Kidney glomerular epithelial cell (primary cell): ENCODE measurements around the gene ACSF2.
"Not testable (repeated sequence)": the region's sequence is repeated elsewhere in the genome, so short reads cannot be mapped to it uniquely, and the experiment has no call there.

Experiments
- DNase-seq: peaks from one replicate; lab custom pipeline; 2025; lab: John Stamatoyannopoulos, UW

Gene ACSF2

GRCh38 chr17:50464736-50465135 lies 38.7 kb downstream of the ACSF2 start:
- no peak for DNase-seq

GRCh38 chr17:50465171-50465570 lies 39.2 kb downstream of the ACSF2 start:
- DNase-seq = no peak

- no peak for DNase-seq
These were observed 39.6 kb downstream of the ACSF2 start for GRCh38 chr17:50465635-50466034.

DNA sequence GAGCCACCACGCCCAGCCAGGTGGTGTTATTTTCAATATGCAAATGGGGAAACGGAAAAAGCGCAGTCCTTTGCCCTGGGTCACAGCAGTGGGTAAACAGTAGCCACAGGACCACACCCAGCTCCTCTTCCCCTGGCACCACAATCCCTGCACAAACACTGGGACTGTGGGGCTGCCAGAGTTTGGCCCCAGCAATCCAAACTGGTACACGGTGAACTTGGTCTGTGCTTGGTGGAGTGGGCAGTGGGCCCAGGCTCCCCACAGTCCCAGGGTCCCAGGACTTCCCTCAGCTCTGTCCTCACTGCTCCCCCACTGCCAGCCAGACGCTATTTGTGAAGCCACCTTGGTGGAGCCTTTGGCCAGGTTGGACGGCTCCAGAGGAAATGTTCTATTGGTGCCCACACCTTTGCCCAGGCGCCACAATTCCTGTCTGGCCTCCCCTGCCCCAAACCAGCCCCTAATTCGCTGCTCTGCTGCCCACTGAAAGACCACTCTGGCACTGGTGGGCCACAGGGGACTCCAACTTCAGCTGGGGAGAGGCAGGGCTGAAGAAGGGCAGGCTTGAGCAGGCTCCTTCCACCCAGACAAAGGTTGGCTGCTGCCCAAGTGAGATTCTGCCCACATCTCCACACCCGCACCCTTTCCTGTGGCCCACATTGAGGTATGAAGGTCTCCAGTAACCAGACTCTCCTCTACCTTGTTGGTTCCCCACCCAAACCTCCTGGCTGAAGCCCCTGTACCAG lies 40.5 kb downstream of the ACSF2 start:
- no peak for DNase-seq

- no peak for DNase-seq
These were observed 41.3 kb downstream of the ACSF2 start for GRCh38 chr17:50467114-50467854.

- DNase-seq = no peak
These were observed 41.9 kb downstream of the ACSF2 start for GRCh38 chr17:50467855-50468303.

- DNase-seq = no peak
These were observed 42.5 kb downstream of the ACSF2 start, which contains the start of gene CHAD for GRCh38 chr17:50468304-50469207. CHAD (minus strand) TSS chr17:50468880; CDS start chr17:50468813, 67 bp downstream.

- DNase-seq = no peak
These were observed 43.2 kb downstream of the ACSF2 start for GRCh38 chr17:50469208-50469605.

- no peak for DNase-seq
These were observed 43.8 kb downstream of the ACSF2 start for GRCh38 chr17:50469671-50470305.

GRCh38 chr17:50470426-50470825 lies 44.4 kb downstream of the ACSF2 start:
- DNase-seq = no peak

- no peak for DNase-seq
These were observed 45.2 kb downstream of the ACSF2 start for GRCh38 chr17:50471009-50471905.

DNA sequence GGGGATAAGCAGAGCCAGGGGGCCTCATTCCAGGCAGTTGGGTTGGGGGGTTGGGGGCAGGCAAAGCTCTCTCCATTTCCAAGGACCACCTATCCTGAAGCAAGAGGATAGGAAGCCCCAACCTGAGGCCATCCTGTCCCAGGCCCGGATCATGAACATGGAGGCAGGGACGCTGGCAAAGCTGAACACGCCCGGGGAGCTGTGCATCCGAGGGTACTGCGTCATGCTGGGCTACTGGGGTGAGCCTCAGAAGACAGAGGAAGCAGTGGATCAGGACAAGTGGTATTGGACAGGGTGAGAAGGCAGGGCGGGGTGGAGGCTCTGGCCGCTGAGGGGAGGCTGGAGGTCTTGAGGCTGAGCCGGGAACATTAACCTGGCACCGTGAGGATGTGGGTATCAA lies 46.3 kb downstream of the ACSF2 start:
- DNase-seq = no peak

- peak; percentile 51 for DNase-seq
These were observed 46.7 kb downstream of the ACSF2 start for GRCh38 chr17:50472761-50473161.

DNA sequence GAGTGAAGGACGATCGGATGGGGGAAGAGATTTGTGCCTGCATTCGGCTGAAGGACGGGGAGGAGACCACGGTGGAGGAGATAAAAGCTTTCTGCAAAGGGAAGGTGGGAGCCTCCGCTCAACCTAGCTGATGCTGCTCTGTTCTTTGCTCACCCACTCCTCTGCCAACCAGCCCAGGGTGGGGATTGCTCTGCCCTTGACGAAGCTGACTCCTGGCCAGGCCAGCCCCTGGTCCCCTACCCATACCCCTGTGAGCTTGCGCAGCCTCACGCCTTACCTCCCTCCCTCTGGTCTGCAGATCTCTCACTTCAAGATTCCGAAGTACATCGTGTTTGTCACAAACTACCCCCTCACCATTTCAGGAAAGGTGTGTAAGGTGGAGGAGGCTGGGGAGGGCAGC lies 47.9 kb downstream of the ACSF2 start:
- no peak for DNase-seq

- no peak for DNase-seq
These were observed 48.5 kb downstream of the ACSF2 start for GRCh38 chr17:50474523-50474922.

GRCh38 chr17:50475362-50475761 lies 49.3 kb downstream of the ACSF2 start:
- no peak for DNase-seq

DNA sequence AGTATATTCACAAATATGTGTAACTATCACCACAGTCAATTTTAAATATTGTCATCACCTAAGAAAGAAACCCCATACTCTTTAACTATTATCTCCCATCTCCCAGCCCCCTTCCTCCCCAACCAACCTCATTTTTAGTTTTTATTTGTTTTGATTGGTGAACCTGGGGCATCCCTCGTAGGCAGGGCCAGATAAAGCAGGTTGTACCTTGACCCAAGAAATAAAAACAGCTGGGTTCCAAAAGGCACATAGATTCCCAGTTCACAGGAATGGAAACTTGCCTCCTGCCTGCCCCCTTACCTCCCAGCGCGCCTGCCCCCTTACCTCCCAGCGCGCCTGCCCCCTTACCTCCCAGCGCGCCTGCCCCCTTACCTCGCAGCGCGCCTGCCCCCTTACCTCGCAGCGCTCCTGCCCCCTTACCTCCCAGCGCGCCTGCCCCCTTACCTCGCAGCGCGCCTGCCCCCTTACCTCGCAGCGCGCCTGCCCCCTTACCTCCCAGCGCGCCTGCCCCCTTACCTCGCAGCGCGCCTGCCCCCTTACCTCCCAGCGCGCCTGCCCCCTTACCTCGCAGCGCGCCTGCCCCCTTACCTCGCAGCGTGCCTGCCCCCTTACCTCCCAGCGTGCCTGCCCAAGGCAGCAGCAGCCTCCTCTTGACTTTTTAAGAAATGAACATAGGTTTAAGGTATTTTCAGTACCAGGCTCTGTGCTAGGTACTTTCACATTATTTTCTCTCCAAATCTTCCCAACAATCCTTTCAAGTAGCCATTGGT lies 49.9 kb downstream of the ACSF2 start:
- DNase-seq = not testable (repeated sequence)

DNA sequence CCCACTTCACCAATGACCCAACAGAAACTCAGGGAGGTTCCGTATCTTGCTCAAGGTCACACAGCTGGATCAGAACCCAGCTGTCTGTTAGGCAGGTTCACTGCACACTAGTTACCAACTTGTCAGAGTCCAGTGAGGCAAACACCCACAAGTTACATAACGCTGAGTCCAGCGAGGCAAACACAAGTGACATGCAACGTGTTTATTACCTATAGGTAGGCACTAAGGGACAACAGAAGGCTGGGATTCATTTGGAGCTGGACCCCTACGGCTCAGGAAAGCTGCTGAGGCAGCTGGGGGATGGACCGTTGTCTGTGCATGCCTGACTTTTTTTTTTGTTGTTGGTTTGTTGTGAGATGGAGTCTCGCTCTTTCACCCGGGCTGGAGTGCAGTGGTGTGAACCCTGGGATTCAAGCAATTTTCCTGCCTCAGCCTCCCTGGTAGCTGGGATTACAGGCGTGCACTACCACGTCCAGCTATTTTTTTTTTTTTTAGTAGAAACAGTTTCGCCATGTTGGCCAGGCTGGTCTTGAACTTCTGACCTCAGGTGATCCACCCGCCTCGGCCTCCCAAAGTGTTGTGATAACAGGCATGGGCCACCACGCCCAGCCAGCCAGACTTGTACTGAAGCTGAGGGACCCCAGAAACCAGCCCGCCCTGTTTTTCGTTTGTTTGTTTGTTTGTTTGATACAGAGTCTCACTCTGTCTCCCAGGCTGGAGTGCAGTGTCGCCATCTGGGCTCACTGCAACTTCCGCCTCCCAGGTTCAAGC lies 50.7 kb downstream of the ACSF2 start:
- no peak for DNase-seq

DNA sequence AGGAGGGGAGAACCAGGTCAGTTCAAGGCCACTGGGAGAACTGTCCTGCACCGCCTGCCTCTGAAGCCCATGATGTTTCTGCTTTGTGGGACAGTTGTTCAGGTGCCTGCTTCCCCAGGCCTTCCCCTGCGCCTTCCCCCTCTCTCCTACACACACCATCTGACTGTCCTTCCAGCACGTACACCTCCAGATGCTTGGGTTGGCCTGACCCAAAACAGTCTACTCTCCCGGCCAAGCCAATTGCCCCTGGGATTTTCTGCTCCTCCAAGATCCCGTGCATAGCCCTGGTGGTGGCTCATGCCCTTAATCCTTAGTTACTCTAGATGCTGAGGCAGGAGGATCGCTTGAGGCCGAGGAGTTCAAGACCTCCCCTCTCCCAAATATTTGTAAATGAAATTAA lies 52.0 kb downstream of the ACSF2 start:
- no peak for DNase-seq
